ENCODE measurements around the gene LRRIQ4. TPM values are rescaled to one million over a fixed set of nuclear protein-coding genes. Genes with fewer than 3 reads are reported as not detected.

The LRRIQ4 gene
- total and polyA plus RNA-seq, 2 experiments from 2014 or later, result 0.15 TPM; not detected in 1

DNA sequence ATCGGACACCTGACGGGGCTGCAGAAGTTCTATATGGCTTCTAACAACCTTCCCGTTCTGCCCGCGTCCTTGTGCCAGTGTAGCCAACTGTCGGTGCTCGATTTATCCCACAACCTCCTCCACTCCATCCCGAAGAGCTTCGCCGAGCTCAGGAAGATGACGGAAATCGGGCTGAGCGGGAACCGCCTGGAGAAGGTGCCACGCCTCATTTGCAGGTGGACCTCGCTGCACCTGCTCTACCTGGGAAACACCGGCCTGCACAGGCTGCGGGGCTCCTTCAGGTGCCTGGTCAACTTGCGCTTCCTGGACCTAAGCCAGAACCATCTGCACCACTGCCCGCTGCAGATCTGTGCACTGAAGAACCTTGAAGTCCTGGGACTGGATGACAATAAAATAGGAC is 9.9 kb downstream of the LRRIQ4 start:
- Histone ChIP-seq H3K27ac (no peak overlapping the region), H3K4me3 (no peak overlapping the region), H3K36me3 (no peaks in the 10 kb centered on the region), H3K9me3 (ENCODE audit: low read depth) (no peaks in the 10 kb centered on the region), H3K27me3 (no peaks in the 10 kb centered on the region), H3K4me1 (ENCODE audit: low read depth) (no peaks in the 10 kb centered on the region)
- TF ChIP-seq, protein P1, sequence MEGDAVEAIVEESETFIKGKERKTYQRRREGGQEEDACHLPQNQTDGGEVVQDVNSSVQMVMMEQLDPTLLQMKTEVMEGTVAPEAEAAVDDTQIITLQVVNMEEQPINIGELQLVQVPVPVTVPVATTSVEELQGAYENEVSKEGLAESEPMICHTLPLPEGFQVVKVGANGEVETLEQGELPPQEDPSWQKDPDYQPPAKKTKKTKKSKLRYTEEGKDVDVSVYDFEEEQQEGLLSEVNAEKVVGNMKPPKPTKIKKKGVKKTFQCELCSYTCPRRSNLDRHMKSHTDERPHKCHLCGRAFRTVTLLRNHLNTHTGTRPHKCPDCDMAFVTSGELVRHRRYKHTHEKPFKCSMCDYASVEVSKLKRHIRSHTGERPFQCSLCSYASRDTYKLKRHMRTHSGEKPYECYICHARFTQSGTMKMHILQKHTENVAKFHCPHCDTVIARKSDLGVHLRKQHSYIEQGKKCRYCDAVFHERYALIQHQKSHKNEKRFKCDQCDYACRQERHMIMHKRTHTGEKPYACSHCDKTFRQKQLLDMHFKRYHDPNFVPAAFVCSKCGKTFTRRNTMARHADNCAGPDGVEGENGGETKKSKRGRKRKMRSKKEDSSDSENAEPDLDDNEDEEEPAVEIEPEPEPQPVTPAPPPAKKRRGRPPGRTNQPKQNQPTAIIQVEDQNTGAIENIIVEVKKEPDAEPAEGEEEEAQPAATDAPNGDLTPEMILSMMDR (IDR thresholded peaks at IDR 0.05; ENCODE audit: low read depth, low read length), result no peak
- no peak for DNase-seq (ENCODE audit: low read depth in 1 of 2, low spot score in 1 of 2)

DNA sequence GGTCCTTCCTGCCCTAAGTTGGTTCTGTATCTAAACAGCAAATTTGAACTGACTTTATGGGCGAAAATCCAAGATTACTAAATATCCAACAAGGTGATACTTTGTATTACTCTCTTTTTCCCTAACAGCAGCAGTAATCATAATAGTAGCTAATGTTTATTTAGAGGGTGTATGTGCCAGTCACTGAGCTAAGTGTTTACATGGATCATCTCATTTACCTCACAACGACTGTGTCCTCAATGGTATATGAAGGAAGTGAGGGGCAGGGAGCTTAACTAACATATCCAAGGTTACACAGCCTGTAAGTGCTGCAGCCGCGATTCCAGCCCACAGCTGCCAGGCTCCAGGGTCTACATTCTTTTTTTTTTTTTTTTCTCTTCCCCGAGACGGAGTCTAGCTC is 10.3 kb downstream of the LRRIQ4 start:
- Histone ChIP-seq H3K27me3 (no peaks in the 10 kb centered on the region), H3K27ac (no peak overlapping the region), H3K4me1 (ENCODE audit: low read depth) (no peaks in the 10 kb centered on the region), H3K36me3 (no peaks in the 10 kb centered on the region), H3K4me3 (no peak overlapping the region), H3K9me3 (ENCODE audit: low read depth) (no peaks in the 10 kb centered on the region)
- TF ChIP-seq, protein P1 (IDR thresholded peaks at IDR 0.05; ENCODE audit: low read depth, low read length), result no peak
- DNase-seq (ENCODE audit: low read depth in 1 of 2, low spot score in 1 of 2), result no peak

DNA sequence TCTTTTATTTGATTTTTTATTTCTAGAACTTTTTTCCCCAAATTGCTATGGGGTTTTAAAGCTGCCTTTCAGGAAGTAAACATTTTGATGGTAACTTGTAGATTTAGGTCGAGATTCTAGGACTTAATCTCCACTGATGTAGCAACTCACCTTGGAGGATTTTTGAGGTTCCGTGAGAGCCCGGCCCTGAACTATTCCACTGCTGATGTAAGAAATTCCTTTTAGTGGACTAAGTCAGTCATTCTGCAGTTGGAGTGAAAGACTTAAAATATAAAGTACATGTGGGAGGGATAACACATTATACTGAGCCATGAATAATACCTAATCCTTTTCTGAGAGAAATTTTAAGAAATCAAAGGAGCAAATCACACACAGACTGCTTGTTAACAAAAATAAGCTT is 12.6 kb downstream of the LRRIQ4 start:
- H3K27me3 ChIP-seq, result no peaks in the 10 kb centered on the region
- H3K36me3 ChIP-seq, result no peaks in the 10 kb centered on the region
- H3K9me3 ChIP-seq (ENCODE audit: low read depth), result no peaks in the 10 kb centered on the region
- TF ChIP-seq, protein P1 (IDR thresholded peaks at IDR 0.05; ENCODE audit: low read depth, low read length), result no peak
- DNase-seq (ENCODE audit: low read depth in 1 of 2, low spot score in 1 of 2), result no peak
- H3K4me1 ChIP-seq (ENCODE audit: low read depth), result no peaks in the 10 kb centered on the region
- H3K27ac ChIP-seq, result no peak overlapping the region
- no peak overlapping the region for H3K4me3 ChIP-seq

DNA sequence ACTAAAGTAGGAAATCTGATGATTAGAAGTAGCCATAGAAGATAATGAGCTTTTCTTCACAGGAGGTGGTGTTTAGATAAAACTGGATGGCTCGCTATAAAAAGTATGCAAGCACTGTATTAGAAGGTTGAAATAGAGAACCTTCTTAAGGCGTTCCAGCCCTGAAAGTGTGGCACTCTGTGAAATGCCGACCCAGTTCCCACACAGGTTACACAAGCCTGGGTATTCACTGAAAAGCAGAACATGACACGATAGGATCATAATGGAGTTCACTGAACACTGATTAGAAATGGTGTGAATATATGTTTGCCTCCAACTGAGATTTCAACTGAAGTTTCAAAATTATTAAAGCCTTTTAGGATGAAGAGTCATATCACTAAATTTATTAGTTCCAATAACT is 15.0 kb downstream of the LRRIQ4 start:
- Histone ChIP-seq H3K27me3 (no peaks in the 10 kb centered on the region), H3K9me3 (ENCODE audit: low read depth) (no peaks in the 10 kb centered on the region), H3K4me1 (ENCODE audit: low read depth) (no peaks in the 10 kb centered on the region), H3K27ac (no peak overlapping the region), H3K36me3 (no peaks in the 10 kb centered on the region), H3K4me3 (no peak overlapping the region)
- TF ChIP-seq, protein P1 (IDR thresholded peaks at IDR 0.05; ENCODE audit: low read depth, low read length), result no peak
- no peak for DNase-seq (ENCODE audit: low read depth in 1 of 2, low spot score in 1 of 2)

DNA sequence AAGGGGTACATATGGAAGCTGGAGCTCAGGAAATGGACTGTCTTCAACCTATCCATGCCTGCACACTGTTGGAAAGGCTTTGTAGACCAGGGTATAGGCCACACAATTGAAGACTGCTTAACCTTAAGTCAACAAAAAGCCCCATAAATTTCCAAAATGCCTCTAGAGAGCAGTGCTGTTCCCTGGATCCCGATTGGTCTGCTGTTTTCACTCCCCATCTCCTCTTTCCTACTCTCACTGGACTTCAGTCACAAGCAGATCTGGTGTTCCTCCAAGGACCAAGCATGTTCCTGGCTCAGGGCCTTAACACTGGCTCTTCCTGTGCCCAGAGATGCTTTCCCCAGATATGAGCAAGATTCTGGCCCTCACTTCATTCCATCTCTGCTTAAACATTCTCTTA is 22.9 kb downstream of the LRRIQ4 start:
- TF ChIP-seq, protein P1 (IDR thresholded peaks at IDR 0.05; ENCODE audit: low read depth, low read length), result no peak
- Histone ChIP-seq H3K36me3 (no peaks in the 10 kb centered on the region), H3K27ac (no peak overlapping the region), H3K4me1 (ENCODE audit: low read depth) (no peaks in the 10 kb centered on the region), H3K9me3 (ENCODE audit: low read depth) (no peaks in the 10 kb centered on the region), H3K4me3 (no peak overlapping the region), H3K27me3 (no peaks in the 10 kb centered on the region)
- DNase-seq (ENCODE audit: low read depth in 1 of 2, low spot score in 1 of 2), result no peak

Data from cardiac muscle cell (in vitro differentiated cells and primary cell).